Inflammatory macrophage treated with lipopolysaccharide for 4 hours (primary cell): Measurements from ENCODE around the gene DSCAM.
"Not testable (repeated sequence)": the region's sequence is repeated elsewhere in the genome, so short reads cannot be mapped to it uniquely, and the experiment has no call there.

ENCODE experiments used
- DNase-seq: peaks from one replicate; pipeline ENCODE4 v3.0.0-alpha.2; 2020

The DSCAM gene

DNA sequence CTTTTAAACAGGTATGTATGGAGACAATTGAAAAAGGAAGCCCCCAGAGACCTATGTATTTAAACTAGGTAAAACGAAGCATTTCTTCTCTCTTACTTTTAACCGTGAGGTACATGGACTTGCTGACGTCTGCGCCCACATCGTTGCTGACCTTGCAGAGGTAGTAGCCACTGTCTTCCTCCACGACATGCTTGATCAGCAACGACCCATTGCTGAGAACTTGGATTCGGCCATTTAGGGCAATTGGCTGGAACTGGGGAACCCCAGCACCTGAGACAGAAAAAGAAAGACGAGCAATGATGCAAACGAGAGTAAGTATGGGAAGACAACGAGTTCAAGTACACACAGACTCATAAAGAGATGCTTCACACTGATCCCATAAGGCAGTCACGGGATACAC is 571.0 kb downstream of the DSCAM start:
- no peak for DNase-seq

GRCh38 chr21:40272037-40272436 is 574.9 kb downstream of the DSCAM start:
- no peak for DNase-seq

DNA sequence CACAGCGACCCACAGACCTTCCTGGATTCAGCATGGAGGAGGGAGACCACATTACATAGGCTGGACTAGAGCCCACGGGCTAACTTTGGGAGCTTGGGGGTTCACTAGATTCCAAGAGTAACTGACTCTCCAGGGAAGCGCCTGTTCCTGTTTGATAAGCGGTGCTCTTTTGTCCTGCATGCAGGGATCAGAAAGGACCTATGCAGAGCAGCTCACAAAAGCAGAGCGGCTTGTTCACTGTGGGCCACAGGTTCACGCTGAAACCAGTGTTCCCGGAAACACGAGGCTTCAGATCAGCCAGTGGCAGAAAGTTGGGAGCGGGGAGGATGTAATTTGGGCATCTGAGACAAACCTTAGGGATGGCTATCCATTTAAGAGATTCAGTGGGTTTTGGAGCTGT is 575.8 kb downstream of the DSCAM start:
- DNase-seq, result no peak

DNA sequence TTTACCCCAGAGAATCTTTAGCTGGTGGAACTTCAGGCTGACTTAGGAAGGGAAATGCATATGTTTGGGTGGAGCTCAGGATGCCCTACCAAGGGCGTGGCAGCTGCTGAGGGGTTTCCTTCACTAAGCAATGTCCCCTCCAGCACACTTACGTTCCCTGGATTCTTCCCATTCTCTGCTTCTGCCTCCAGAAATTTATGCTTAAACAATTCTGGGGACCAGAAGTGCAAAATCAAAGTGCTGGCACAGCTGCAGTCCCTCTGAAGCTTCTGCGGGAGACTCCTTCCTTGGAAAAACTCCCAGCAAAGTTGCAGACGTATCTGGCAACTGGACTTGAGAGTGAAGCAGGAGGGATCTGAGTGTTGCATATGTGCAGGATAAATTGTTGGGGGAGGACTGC is 576.9 kb downstream of the DSCAM start:
- DNase-seq, result no peak

DNA sequence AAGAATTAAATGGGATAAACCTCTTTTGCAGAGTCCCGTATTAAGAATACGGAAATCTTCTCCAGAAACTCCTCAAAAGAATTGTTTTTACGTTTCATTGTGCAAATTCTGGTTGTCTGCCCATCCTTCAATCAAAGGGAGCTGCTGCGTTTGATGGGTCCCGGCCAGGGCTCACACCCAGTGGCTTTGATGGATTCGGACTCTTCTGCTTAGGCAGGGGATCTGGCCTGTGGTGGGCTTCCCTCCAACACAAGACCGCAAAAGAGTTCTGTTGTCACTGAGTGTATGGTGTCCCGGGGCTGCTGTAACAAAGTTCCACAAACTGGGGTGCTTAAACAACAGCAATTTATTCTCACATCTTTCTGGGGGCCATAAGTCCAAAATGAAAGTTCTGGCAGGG is 577.7 kb downstream of the DSCAM start:
- no peak for DNase-seq

DNA sequence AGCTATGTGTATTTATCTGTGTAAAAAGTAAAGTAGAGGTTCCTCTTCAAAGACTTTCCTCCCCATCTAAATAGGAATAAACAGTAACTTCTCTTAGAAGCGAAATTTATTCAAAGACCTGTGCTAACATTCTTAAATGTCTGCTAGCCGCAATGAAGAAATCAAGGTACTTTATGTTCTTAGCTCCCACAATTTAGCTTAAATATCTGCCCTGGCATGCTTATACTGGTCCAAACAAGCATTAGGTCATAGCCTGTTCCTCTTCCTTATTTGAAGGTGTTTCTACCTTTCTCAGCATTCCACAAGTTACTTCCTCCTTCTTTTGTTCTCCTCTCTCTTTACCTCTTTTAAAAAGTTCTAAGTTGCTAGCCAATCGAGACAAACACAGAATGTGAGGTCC is 588.5 kb downstream of the DSCAM start:
- not testable (repeated sequence) for DNase-seq

DNA sequence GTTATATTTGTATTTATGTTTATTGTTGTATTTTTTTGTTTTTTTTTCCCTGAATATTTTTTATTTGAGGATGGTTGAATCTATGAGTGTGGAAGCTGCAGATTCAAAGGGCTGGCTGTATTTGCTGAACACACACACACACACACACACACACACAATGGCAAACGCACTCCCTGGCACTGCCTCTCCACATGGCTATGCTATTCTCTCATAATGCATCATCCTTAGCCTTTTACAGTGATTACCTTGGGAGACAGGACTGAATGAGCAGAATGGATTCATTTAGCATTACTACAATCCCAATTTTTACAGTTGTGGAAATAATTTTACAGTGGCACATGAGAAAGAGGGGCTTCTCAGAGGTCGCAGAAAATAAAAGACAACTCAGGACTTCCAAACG is 589.6 kb downstream of the DSCAM start:
- no peak for DNase-seq

- no peak for DNase-seq
These were observed 591.2 kb downstream of the DSCAM start for GRCh38 chr21:40255518-40256444.

DNA sequence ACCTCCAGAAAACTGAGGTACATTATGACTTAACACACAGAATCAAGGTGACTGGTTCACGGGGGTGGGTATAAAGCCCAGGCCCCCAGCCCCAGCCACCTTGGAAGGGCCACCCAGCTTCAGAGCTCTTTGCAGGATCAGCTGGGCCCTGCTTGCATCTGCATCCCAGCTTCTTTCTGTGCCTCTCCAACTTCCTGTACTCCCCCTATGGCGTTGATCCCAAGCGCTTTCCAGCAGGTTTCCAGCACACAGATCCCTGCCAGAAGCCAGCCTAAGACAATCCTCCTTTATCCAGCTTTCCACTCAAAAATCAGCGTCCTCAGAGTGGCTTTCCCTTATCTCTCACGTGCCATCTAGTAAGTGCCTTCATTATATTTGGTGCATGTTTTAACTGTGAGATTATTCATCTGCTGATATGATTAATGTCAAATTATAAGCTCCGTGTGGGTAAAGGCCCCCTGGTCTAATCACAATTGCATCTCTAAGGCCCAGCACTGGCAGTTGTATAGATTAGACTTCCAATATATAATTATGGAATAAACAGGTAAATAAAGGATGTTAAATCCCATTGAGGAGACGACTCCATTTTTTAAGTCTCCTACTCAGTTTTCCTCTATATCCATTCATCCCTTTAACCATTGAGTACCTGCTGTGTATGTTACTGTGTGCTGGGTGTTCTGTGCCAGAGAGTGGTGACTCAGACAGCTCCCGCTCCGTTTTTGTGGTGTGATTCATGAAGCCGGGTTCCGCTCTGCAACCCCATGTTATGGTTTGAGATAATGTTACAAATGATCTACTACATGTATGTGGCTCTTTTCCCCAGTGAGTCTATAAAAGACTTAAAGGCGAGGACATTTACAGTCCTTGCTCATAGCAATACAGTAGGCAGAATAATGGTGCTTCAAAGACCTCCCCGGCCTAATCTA is 592.2 kb downstream of the DSCAM start:
- DNase-seq, result no peak

DNA sequence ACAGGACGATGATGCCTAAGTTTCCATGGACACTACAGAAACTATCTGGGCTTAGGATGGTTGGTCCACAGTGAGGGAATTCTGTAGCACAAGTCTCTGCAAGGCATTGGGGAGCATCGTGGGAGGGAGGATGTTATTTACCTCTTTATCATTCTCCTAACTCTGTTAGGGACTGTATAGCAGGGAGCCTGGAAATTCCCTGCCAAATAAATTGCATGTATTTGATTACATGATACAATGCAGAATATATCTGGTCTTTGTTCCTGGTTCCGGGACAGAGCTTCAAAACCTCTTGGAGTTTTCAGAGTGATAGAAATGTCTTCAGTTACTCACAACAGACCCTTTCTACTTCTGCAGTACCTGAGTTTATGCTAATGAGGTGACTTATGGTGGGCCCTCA is 593.8 kb downstream of the DSCAM start:
- no peak for DNase-seq

DNA sequence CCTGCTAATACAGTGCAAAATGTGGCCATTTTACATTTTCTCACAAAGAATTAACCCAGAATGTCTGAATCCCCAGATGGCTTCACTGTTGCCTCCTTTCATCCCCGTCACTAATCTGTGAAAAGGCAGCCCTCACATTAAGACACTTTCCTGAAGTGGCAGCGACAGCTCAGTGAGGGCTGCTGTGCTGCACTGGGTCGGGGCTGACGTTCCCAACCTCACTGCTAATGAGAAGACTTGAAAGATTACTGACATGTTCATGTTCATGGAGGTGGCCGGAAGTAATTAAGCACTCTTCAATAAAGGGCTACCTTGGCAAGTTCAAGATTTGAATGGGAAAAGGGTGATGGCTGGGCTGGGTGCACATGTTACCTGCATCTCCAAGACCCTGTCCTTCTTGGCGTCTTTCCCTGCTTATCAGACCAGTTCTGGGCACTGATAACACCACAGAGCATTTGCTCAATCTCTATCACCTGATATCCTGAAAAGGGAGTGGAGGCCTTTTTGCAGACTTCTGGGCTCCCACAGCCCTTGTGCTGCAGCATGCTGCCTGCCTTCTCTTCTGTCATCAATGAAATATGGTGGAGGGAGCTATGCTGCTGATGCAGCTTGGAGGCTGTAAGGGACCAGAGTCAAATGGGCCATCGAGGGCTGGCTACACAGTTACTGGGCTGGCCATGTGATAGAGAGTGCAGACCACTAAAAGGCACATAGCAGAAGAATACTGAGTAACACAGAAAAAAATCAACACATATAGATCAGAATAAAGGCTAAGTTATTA is 596.3 kb downstream of the DSCAM start:
- DNase-seq, result no peak

DNA sequence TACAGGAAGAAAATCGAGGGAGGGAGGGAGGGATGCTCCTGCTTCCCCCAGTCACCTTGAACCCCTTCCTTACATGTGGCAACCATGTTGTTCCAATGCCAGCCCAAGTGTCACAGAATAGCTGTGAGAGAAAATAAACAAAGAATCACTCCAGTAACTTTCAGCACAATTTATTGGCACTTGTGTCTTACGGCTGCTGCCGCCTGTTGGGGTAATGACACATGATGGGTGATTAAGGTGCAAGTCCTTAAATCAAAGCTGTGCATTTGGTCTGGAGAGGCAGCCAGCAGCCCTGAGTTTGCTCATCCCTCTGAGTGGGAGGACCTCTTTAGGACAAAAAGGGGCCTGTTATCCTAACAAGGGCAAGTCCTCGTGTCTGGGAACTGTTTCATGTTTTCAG is 602.0 kb downstream of the DSCAM start:
- DNase-seq, result no peak

DNA sequence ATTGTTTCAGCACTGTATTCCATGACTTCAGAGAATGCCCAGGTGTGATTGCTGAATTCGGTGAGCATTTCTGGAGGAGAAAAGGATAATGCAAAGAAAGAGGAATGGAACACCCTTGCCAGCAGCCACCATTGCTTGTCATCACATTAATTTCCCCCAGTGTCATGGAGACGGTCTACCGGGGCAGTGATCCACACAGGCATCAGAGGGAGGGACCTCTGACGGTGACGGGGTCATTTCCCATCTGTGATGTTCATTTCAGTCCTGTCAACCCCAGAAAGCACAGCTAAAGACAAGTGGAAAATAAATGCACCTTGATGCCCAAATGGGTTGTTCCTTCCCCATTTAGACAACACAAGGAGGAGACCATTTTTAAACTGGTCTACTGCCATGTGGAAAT is 603.3 kb downstream of the DSCAM start:
- no peak for DNase-seq

DNA sequence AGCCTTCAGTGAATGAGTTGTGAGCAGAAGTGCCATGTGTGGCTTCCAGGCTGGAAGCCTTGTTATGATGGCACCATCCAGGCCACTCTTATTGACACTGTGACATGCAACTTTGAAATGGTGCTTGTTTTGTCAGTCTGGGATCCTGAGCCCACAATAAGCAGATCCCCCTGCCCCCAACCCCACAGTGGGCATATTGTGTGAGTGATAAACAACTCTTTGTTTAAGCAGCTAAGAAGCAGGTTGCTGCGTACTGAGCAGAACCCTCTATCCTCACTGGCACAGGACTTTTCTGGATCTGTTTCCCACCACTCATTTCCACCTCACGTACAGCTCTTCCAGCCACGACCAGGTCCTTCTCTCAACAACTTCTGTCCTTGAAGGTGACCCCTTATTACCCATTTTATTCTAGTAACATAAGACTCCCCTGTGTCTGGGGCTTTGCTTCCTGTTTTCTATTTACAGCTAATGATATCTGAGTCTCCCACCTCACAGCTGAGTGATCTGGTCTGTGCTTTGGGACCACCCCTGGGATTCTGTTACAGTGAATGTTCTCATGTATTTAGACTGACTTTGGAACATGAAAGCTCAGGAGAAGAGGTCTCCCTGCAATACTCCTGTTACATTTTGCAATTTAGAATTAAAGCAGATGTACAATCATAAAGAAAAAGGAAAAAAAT is 604.2 kb downstream of the DSCAM start:
- no peak for DNase-seq

DNA sequence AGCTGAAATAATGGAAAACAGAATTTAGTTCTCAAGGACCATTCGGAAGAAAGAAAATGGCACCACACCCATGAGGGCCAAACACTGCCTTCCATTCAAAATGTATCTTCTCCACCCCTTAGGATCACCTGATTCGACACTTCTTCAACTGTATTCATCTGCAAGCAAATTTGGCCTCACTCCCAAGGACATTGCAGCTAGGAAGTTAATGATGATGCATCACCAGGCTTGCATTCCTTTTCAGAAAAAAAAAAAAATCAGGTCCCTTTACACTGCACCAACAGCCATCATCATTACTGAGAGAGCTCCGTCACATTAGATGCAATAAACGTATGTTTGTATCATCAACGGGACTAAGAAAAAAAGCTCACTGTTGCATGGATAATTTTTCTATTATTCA is 611.4 kb downstream of the DSCAM start:
- no peak for DNase-seq

GRCh38 chr21:40231979-40232378 is 615.0 kb downstream of the DSCAM start:
- DNase-seq, result no peak

DNA sequence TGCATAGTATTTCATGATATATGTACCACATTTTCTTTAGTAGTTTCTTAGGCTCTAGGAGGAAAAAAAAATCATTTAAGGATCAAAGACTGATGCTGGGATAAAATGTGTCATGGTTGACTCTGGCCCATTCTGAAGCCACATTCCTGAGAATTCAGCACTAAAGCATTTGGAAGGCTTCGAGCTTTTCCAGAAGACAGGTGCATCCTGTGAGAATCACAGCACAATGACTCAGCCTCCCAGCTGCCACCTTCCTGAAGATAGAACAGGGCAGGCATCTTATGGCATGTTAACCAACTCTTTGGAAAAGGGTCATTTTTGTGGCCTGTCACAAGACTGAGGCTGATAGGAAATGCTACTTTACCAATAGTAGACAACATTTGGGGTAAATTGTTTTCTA is 619.9 kb downstream of the DSCAM start:
- DNase-seq, result no peak

- no peak for DNase-seq
These were observed 631.0 kb downstream of the DSCAM start for GRCh38 chr21:40215941-40216340.

GRCh38 chr21:40210251-40210650 is 636.7 kb downstream of the DSCAM start:
- DNase-seq, result no peak

DNA sequence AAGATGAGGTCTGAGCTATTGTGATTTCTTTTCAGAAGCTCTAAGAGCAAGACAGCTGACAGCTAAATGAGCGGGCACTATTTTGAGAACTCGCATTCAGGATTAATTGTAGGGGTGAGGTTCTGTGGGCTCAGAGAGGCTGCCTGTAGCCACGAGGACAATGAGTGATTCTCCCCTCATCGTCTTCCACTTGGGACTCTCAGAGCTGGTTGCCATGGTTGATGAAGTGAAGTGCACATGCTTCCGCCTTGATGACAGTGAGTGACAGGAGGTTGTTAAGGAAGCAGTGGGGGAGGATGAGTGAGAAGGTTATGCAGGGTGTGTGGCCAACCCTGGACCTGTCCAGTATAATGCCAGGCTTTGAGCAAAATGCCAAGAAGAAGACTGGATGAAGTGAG is 638.0 kb downstream of the DSCAM start:
- DNase-seq, result no peak

GRCh38 chr21:40208206-40208947 is 638.6 kb downstream of the DSCAM start:
- no peak for DNase-seq

- no peak for DNase-seq
These were observed 646.0 kb downstream of the DSCAM start for GRCh38 chr21:40200946-40201345.
